Fibroblast of lung (primary cell): Measurements from ENCODE around the gene VASN. TPM values are rescaled to one million over a fixed set of nuclear protein-coding genes. Genes with fewer than 3 reads are reported as not detected.
A peak's percentile ranks its signal among the peaks of the same experiment; 100 is the strongest.

Source experiments
- DNase-seq, 2 donors: peaks; one replicate each; pipeline versions ENCODE4 v3.0.0 to v3.0.0-alpha.2; 2010; ENCODE audit warnings: low read depth in 2 of 2
- H2AFZ ChIP-seq: 2 replicates; pipeline ENCODE4 v1.5.1; 2012; ENCODE audit warnings: low read length, control low read depth, inconsistent platforms
- H3K27ac ChIP-seq: 2 replicates; pipeline ENCODE4 v1.5.1; 2011; ENCODE audit warnings: low read length, control low read depth; ENCODE audit not compliant: insufficient read depth
- H3K27me3 ChIP-seq: 2 replicates; pipeline ENCODE4 v1.5.1; 2011; ENCODE audit warnings: mild to moderate bottlenecking, low read length; ENCODE audit not compliant: control insufficient read depth, insufficient read depth
- H3K36me3 ChIP-seq: 2 replicates; pipeline ENCODE4 v1.5.1; 2011; ENCODE audit warnings: low read length; ENCODE audit not compliant: control insufficient read depth, insufficient read depth
- H3K4me1 ChIP-seq: 2 replicates; pipeline ENCODE4 v1.5.1; 2011; ENCODE audit warnings: low read length; ENCODE audit not compliant: control insufficient read depth, insufficient read depth; ENCODE audit errors: extremely low read depth
- H3K4me2 ChIP-seq: 2 replicates; pipeline ENCODE4 v1.5.1; 2011; ENCODE audit warnings: low read length, control low read depth; ENCODE audit not compliant: insufficient read depth; ENCODE audit errors: extremely low read depth
- H3K4me3 ChIP-seq, 4 experiments: fragments of 200-600 bp in 1 of 4; sonication (generic) in 1 of 4; replicated peaks in 1 of 4; 2 replicates each; pipeline ENCODE4 v1.5.1; 2011 to 2016; ENCODE audit warnings: low read length in 4 of 4, low read depth in 3 of 4, mild to moderate bottlenecking in 3 of 4, control low read depth in 2 of 4, inconsistent platforms in 1 of 4, mixed read lengths in 1 of 4; ENCODE audit not compliant: insufficient read depth in 1 of 4; ENCODE audit errors: control extremely low read depth in 1 of 4
- H3K79me2 ChIP-seq: 2 replicates; pipeline ENCODE4 v1.5.1; 2012; ENCODE audit warnings: mild to moderate bottlenecking, low read length, inconsistent platforms; ENCODE audit not compliant: control insufficient read depth, insufficient read depth
- H3K9ac ChIP-seq: 2 replicates; pipeline ENCODE4 v1.5.1; 2011; ENCODE audit warnings: mild to moderate bottlenecking, low read length, control low read depth; ENCODE audit not compliant: insufficient read depth
- H3K9me3 ChIP-seq: 2 replicates; pipeline ENCODE4 v1.5.1; 2012; ENCODE audit warnings: low read depth, low read length; ENCODE audit not compliant: control insufficient read depth, insufficient read depth
- H4K20me1 ChIP-seq: 2 replicates; pipeline ENCODE4 v1.5.1; 2011; ENCODE audit warnings: low read length; ENCODE audit not compliant: control insufficient read depth, insufficient read depth; ENCODE audit errors: extremely low read depth
- CTCF ChIP-seq, 2 donors: IDR thresholded peaks in 1 of 2; conservative IDR thresholded peaks in 1 of 2; 1 replicate in 1 of 2; 2 replicates in 1 of 2; pipeline ENCODE4 v1.5.1; 2011 to 2012; ENCODE audit warnings: low read length in 2 of 2, control low read depth in 1 of 2, inconsistent platforms in 1 of 2, low read depth in 1 of 2, mild to moderate bottlenecking in 1 of 2
- EZH2 ChIP-seq: IDR thresholded peaks from 2 replicates; pipeline ENCODE4 v1.5.1; 2012; ENCODE audit warnings: low read length, control low read depth, mild to moderate bottlenecking; ENCODE audit errors: missing control alignments
- polyA plus RNA-seq, 2 donors: library from polyadenylated mRNA; depleted of rRNA in 1 of 2; stranded (reverse) in 1 of 2; unstranded in 1 of 2; fragments of >200 nt; gene quantifications; 2 replicates each; pipeline ENCODE4 v1.2.1, GENCODE V29; 2011 to 2012; ENCODE audit warnings: missing spikeins in 1 of 2
- total RNA-seq: library from RNA; depleted of rRNA; stranded (reverse); fragments of >200 nt; gene quantifications from 2 replicates; pipeline ENCODE4 v1.2.1, GENCODE V29; 2014

Gene VASN
- total and polyA plus RNA-seq, 2 donors (not counting 1 experiment from before 2014, with no cell fraction given), result 61.9 to 79.4 TPM

GRCh38 chr16:4387781-4388180 is 16.1 kb downstream of the VASN start:
- peak overlapping the region; percentile 34 for H3K27ac ChIP-seq
- H3K4me3 ChIP-seq, result no peak overlapping the region
- H4K20me1 ChIP-seq, result no peaks in the 10 kb centered on the region
- no peak for DNase-seq
- H3K4me2 ChIP-seq, result no peak overlapping the region
- no peak overlapping the region for H3K9ac ChIP-seq
- no peaks in the 10 kb centered on the region for H3K9me3 ChIP-seq
- H3K36me3 ChIP-seq, result peaks cover 18% of the 10 kb centered on the region
- H3K4me1 ChIP-seq, result peaks cover 74% of the 10 kb centered on the region
- TF ChIP-seq EZH2, result no peak
- no peak for TF ChIP-seq CTCF (conservative IDR thresholded peaks at IDR 0.05 in 1 of 2, IDR thresholded peaks at IDR 0.05 in 1 of 2; ENCODE audit: low read depth in 1 of 2, low read length in 2 of 2)
- H3K79me2 ChIP-seq, result peaks cover 3% of the 10 kb centered on the region
- no peak overlapping the region for H2AFZ ChIP-seq
- no peaks in the 10 kb centered on the region for H3K27me3 ChIP-seq

- Histone ChIP-seq H3K4me2 (no peak overlapping the region), H3K79me2 (no peaks in the 10 kb centered on the region), H4K20me1 (no peaks in the 10 kb centered on the region), H3K27me3 (no peaks in the 10 kb centered on the region), H3K4me1 (peaks cover 80% of the 10 kb centered on the region), H3K9ac (peak overlapping the region; percentile 55), H2AFZ (no peak overlapping the region), H3K9me3 (no peaks in the 10 kb centered on the region), H3K36me3 (peaks cover 14% of the 10 kb centered on the region), H3K4me3 (no peak overlapping the region), H3K27ac (peak overlapping the region; percentile 67)
- DNase-seq, result no peak
- no peak for TF ChIP-seq CTCF (conservative IDR thresholded peaks at IDR 0.05 in 1 of 2, IDR thresholded peaks at IDR 0.05 in 1 of 2; ENCODE audit: low read depth in 1 of 2, low read length in 2 of 2)
- TF ChIP-seq EZH2, result no peak
Observed at GRCh38 chr16:4388271-4389021, 16.8 kb downstream of the VASN start.

- Histone ChIP-seq H4K20me1 (no peaks in the 10 kb centered on the region), H3K27me3 (no peaks in the 10 kb centered on the region), H3K4me1 (peaks cover 74% of the 10 kb centered on the region), H3K4me3 (no peak overlapping the region), H2AFZ (no peak overlapping the region), H3K4me2 (no peak overlapping the region), H3K9me3 (no peaks in the 10 kb centered on the region), H3K36me3 (peaks cover 8% of the 10 kb centered on the region), H3K79me2 (no peaks in the 10 kb centered on the region), H3K9ac (peak overlapping the region; percentile 55), H3K27ac (peak overlapping the region; percentile 67)
- DNase-seq, result no peak
- TF ChIP-seq CTCF (conservative IDR thresholded peaks at IDR 0.05 in 1 of 2, IDR thresholded peaks at IDR 0.05 in 1 of 2; ENCODE audit: low read depth in 1 of 2, low read length in 2 of 2) (no peak), EZH2 (no peak)
Observed at GRCh38 chr16:4389051-4389955, 17.7 kb downstream of the VASN start.
